Left ventricle myocardium superior (tissue), 1 donor: Measurements from ENCODE around the gene TOR4A. TPM values are rescaled to one million over a fixed set of nuclear protein-coding genes. Genes with fewer than 3 reads are reported as not detected.
A peak's percentile ranks its signal among the peaks of the same experiment; 100 is the strongest.

ENCODE experiments used
- ATAC-seq: fragments of 200-7000 bp; cut with Tn5 transposase; one replicate; pipeline ENCODE4 v1.9.1; 2020; ENCODE audit warnings: mild to moderate bottlenecking, moderate library complexity
- DNase-seq: peaks from one replicate; pipeline ENCODE4 v3.0.0-alpha.2; 2020
- intact Hi-C: fragments of 100-400 bp; cut with micrococcal nuclease; formaldehyde crosslinking; loops from one replicate; pipeline ENCODE4 v1.11.0; 2022
- total RNA-seq: library from RNA; stranded (reverse); fragmentation: NEBNext Ultra II Directional; extraction: Animal tissue kit (Norgen Biotek cat#: 25700); gene quantifications from one replicate; pipeline ENCODE4 v1.2.1, GENCODE V29; 2021
- donor health status: DM: no; HTN: yes; CAD: no; lungs with severe emphysema.

Gene TOR4A
- total RNA-seq, 1 donor from 2014 or later: 19.3 TPM

- ATAC-seq: no peak
- DNase-seq: no peak
- intact Hi-C loops: no loop called here
Measured at GRCh38 chr9:137279741-137280473, 2.4 kb downstream of the TOR4A start.

DNA sequence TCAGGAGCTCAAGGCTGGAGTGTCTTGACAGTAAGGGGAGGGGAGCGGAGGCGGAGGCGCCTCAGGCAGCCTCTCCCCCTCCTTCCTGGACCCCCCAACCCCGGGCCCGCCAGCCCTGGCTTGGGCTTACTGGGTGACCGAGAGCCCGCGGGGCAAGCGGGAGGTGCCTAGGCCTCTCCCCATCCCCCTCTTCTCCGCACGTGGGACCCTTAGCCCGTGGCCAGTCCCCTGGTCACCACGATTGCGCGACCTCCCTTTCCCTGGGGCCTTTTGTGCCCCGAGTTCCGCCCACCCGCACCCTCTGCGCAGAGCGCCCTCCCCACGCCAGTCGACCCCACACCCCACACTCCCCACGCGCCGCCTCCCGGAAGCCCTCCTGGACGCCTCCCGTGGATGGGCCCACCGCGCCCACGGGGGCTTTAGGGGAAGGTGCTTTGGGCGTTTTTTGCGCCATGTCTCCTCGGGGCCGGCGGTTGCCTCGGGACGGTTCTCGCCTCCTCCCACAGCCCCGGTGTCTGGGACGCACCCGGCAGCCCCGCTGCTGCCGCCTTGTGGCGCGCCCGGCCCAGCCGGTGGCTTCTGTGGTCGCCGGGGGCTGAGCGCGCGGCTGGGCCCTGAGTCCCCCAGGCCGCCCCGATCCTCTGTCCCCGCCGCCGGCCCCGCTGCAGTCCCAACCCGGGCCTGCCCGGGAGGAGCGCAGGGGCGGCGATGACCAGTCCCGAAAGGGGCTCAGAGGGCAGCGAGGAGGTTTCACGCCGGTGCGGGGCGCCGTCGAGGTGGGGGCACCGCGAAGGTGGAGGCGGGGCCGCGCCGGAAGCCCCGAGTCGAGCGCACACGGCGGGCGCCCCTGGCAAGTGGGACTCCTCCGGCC lies 3.2 kb downstream of the TOR4A start:
- ATAC-seq: peak; percentile 7
- intact Hi-C loops: no loop called here
- no peak for DNase-seq

DNA sequence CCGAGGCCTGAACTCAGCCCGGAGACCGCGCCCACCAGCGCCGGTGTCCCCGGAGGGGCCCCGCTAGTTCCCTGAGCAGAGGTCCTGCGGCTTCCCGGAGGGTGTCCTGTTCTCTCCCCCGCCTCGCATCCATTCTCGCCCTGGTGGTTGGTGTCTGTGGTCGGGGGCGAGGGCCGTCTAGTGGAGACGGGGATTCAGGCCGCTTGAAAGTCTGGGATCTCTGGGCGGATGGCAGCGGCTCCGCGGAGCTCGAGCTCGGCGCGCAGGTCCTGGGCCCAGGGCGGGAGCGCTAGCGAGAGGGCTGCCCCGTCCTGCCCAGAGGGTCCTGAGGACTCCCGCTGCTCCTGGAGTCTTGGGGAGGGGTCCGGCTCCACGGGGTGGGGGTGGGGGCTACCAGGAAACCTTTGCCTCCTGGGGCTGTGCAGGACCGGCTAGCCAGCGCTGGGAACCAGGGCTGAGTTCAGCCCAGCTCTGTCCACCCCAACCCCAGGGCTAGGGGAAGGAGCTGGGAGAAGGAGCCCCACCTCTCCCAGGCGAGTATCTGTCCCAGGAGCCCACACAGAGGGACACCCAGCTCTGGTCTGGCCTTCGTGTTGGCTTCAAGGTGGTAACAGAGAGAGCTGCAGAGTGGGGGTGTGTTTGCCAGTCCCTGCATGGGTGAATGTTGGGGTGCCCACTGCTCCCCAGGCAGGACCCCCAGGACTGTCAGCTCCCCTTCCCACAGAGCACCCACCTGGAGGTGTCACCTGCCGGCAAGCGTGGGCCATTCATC lies 4.0 kb downstream of the TOR4A start:
- intact Hi-C loops: no loop called here
- no peak for DNase-seq

GRCh38 chr9:137286975-137287383 lies 9.5 kb downstream of the TOR4A start:
- no peak for DNase-seq
- ATAC-seq: peak; percentile 89
- intact Hi-C loops: no loop called here

More for the DNA sequence above, 4.0 kb downstream of the TOR4A start:
- no peak for ATAC-seq

DNA sequence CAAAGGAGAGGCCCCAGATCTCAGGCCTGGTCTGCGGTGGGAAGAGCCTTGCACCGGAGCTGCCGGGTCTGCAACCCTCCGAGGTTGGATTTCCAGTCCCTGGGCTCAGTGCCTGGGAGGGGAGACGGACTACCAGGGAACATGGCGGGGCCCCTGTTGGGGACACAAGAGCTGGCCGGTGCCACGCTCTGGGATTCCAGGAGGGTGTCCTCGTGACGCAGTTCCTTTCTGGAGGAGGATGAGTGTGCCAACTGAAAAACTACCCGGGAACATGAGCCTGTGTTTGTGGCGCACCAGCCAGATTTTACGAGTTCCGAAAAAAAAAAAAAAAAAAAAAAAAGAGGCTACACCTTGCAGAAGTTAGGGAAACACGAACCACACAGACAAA lies 15.6 kb downstream of the TOR4A start:
- ATAC-seq: no peak
- intact Hi-C loops: no loop called here

DNA sequence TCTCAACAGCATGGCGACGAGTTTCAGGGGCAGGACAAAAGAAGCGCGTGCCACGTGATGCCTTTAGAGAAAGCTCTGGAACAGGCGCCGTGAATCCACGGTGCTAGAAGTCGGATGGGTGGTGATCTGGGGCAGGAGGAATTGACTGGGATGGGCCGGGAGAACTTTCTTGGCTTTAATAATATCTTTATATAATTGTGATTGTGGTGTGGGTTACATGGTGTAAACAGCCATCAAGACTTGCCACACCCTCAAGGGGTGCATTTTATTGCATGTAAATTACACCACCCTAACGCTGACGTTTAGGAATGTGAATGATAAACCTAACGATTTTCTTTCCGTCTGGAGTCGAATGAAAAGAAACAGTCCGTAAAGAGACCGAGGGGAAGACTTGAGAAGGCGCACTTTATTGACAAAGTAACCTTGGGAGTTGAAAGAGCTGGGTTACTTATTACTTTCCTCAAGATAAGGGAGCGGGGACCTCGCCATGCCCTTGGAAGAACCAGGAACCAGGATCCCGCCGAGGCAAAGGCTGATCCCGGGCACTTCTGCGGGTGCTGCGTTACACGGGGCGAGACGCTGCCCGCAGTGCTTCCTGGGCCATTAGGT lies 16.1 kb downstream of the TOR4A start:
- intact Hi-C loops: no loop called here
- DNase-seq: peak; percentile 32

More for the DNA sequence above, 15.6 kb downstream of the TOR4A start:
- peak; percentile 24 for DNase-seq

GRCh38 chr9:137294091-137294680 lies 16.7 kb downstream of the TOR4A start:
- ATAC-seq: peak; percentile 30
- intact Hi-C loops: no loop called here
- peak; percentile 23 for DNase-seq

More for the DNA sequence above, 16.1 kb downstream of the TOR4A start:
- no peak for ATAC-seq

- DNase-seq (peak; percentile 32), ATAC-seq (peak; percentile 11)
- intact Hi-C loops: no loop called here
Measured at GRCh38 chr9:137294681-137295237, 17.2 kb downstream of the TOR4A start.

GRCh38 chr9:137295238-137295811 lies 17.8 kb downstream of the TOR4A start:
- intact Hi-C loops: no loop called here
- ATAC-seq: peak; percentile 57
- peak; percentile 65 for DNase-seq

GRCh38 chr9:137295849-137296669 lies 18.5 kb downstream of the TOR4A start:
- DNase-seq (peak; percentile 36), ATAC-seq (no peak)
- intact Hi-C loops: no loop called here

DNA sequence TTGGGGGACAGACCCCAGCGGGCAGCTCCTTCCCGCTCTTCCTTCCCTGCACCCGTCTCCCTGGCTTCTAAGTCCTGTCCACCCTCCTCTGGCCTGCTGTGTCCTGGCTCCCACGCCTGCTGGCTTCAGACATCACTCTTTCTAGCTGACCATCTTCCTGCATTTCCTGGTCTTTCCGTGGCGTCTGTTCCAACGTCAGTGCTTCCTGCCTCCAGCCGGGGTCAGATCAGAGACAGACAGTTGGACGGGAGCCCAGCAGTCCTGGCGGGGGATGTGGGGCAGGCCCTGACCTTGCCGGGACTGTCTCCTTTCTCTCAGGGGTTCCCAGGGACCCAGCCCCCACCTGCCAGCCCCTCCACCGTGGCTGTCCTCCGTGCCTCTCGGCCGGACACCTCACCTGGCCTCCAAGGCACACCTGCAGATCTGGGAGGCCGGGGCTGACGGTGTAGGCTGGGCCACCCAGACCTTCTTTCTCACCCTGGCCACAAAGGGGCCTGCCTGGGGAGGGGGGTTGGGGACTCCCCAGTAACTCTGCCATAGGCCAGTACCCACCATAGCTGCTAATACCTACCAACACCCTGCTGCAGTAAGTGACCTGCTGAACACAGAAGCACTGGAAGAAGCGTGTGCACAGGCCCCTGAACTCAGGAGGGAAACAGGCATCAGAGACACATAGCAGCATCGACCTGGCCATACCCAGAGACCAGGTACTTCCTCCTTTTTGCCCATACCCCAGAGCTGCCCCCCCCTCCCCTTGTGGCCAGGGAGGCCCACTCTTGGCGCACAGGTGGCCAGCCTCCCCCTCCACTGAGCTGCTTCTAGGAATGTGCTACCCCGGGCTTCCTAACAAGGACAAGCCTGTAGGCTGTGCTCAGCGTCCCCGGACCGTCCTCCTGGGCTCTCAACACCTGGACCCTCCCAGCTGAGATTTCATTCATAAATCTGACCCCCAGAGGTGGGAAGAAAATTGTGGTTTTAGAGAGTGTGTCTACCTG lies 19.4 kb downstream of the TOR4A start:
- peak; percentile 50 for ATAC-seq
- intact Hi-C loops: no loop called here

DNA sequence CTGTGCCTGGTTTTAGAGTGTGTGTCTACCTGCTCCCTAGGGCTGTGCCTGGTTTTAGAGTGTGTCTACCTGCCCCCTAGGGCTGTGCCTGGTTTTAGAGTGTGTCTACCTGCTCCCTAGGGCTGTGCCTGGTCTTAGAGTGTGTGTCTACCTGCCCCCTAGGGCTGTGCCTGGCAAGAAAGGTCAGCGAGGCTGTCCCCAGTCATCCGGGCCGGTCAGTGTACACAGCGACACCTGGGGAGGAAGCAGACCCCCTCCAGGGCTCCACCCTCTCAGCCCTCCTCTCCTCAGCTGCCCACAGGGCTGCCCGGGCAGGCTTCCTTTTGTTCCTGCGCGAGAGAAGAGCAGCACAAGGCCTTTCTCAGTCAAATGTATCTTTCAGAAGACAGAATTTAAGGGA lies 20.4 kb downstream of the TOR4A start:
- DNase-seq: peak; percentile 12
- intact Hi-C loops: no loop called here

More for the DNA sequence above, 19.4 kb downstream of the TOR4A start:
- DNase-seq: peak; percentile 77

GRCh38 chr9:137298401-137299202 lies 21.1 kb downstream of the TOR4A start:
- intact Hi-C loops: no loop called here
- peak; percentile 37 for DNase-seq
- ATAC-seq: no peak

More for the DNA sequence above, 20.4 kb downstream of the TOR4A start:
- ATAC-seq: no peak

DNA sequence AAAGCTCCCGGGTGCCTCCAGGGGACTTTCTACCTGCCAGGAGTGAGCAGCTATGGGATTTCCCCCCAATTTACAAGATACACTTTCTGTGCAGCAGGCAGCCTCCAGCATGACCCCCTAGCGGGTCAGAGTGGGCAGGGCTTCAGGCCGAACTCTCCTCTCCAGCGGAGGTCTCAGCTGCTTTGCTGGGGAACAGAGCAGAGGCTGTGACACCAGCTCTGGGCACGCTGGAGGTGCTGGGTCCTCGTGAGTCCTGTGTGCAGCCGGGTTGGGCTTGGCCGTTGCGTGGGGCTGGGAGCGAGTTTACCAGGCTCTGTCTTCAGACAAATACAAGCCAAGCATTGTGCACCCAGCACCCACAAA lies 21.7 kb downstream of the TOR4A start:
- intact Hi-C loops: no loop called here
- peak; percentile 37 for DNase-seq
- ATAC-seq: no peak

DNA sequence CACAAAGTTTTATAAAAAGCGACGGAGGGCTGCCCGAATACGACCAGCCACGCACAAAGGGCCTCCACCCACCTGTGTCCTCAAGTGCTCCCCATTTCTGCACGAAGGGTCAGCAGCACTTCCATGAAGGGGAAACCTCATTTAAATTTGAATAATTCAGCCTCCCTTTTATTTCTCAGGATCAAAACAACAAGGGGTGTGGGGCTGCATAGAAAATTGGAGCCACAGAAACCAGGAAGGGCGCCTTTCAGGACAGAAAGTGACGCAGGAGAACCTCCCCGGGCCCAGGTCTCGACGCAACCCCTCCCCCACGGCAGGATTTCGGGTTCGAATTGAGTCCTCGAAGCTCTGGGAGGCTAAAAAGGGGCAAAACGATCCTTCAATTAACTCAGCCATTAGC lies 22.4 kb downstream of the TOR4A start:
- ATAC-seq: no peak
- intact Hi-C loops: no loop called here
- DNase-seq: peak; percentile 31
